Mesendoderm (in vitro differentiated cells): ENCODE measurements around the gene PITPNM1.

Source experiments
- DNase-seq: peaks from one replicate; pipeline ENCODE4 v3.0.0; 2013
- H2AK5ac ChIP-seq: 2 replicates; pipeline ENCODE4 v1.6.1; 2013; ENCODE audit warnings: low read length, inconsistent platforms
- H2BK120ac ChIP-seq: 2 replicates; pipeline ENCODE4 v1.6.1; 2013; ENCODE audit warnings: low read depth, mild to moderate bottlenecking, low read length, moderate library complexity, mixed read lengths
- H2BK15ac ChIP-seq: replicated peaks from 2 replicates; pipeline ENCODE4 v1.6.1; 2013; ENCODE audit warnings: low read depth, mild to moderate bottlenecking, moderate library complexity
- H2BK5ac ChIP-seq: 2 replicates; pipeline ENCODE4 v1.6.1; 2013; ENCODE audit warnings: low read length, inconsistent platforms
- H3K18ac ChIP-seq: 2 replicates; pipeline ENCODE4 v1.6.1; 2013; ENCODE audit warnings: mild to moderate bottlenecking, low read length, mixed read lengths
- H3K23ac ChIP-seq: one replicate; pipeline ENCODE4 v1.6.1; 2013; ENCODE audit warnings: low read length
- H3K27ac ChIP-seq: 2 replicates; pipeline ENCODE4 v1.5.1; 2013; ENCODE audit warnings: low read depth, mild to moderate bottlenecking, inconsistent platforms, low read length, moderate library complexity
- H3K27me3 ChIP-seq: 2 replicates; pipeline ENCODE4 v1.6.1; 2013; ENCODE audit warnings: low read length, control low read depth, mild to moderate bottlenecking, inconsistent platforms; ENCODE audit not compliant: insufficient read depth, poor library complexity
- H3K36me3 ChIP-seq: 2 replicates; pipeline ENCODE4 v1.6.1; 2013; ENCODE audit warnings: low read length, inconsistent platforms; ENCODE audit not compliant: control insufficient read depth, insufficient read depth
- H3K4ac ChIP-seq: one replicate; pipeline ENCODE4 v1.6.1; 2013; ENCODE audit warnings: low read depth, mild to moderate bottlenecking, low read length, moderate library complexity
- H3K4me1 ChIP-seq: 2 replicates; pipeline ENCODE4 v1.6.1; 2013; ENCODE audit warnings: low read depth, low read length, inconsistent platforms; ENCODE audit not compliant: control insufficient read depth
- H3K4me2 ChIP-seq: 2 replicates; pipeline ENCODE4 v1.6.1; 2013; ENCODE audit warnings: low read length
- H3K4me3 ChIP-seq: 2 replicates; pipeline ENCODE4 v1.5.1; 2013; ENCODE audit warnings: mild to moderate bottlenecking, low read length
- H3K56ac ChIP-seq: one replicate; pipeline ENCODE4 v1.6.1; 2013; ENCODE audit warnings: low read length
- H3K79me1 ChIP-seq: 2 replicates; pipeline ENCODE4 v1.6.1; 2013; ENCODE audit warnings: low read length, inconsistent platforms
- H3K79me2 ChIP-seq: 2 replicates; pipeline ENCODE4 v1.6.1; 2013; ENCODE audit warnings: mild to moderate bottlenecking, low read length; ENCODE audit not compliant: control insufficient read depth, insufficient read depth
- H3K9ac ChIP-seq: 2 replicates; pipeline ENCODE4 v1.6.1; 2013; ENCODE audit warnings: low read length, inconsistent platforms
- H4K5ac ChIP-seq: one replicate; pipeline ENCODE4 v1.6.1; 2013; ENCODE audit warnings: low read length
- H4K8ac ChIP-seq: one replicate; pipeline ENCODE4 v1.6.1; 2013; ENCODE audit warnings: low read depth, mild to moderate bottlenecking, control low read depth, low read length, moderate library complexity
- WGBS: extraction: QIAGEN DNeasy Blood & Tissue Kit; methylation state at CpG from one replicate; pipeline ENCODE4 v1.1.7; 2013; ENCODE audit warnings: low lambda C conversion rate, missing lambda C conversion rate; ENCODE audit not compliant: insufficient coverage; ENCODE audit errors: extremely low coverage; 5-methylcytosine and 5-hydroxymethylcytosine counted together

PITPNM1 gene

GRCh38 chr11:67544616-67545242 lies 39.6 kb upstream of the PITPNM1 start:
- H2BK5ac ChIP-seq: no peak overlapping the region
- H4K5ac ChIP-seq: no peak overlapping the region
- no peak overlapping the region for H4K8ac ChIP-seq
- DNase-seq: no peak
- H3K27me3 ChIP-seq: no peaks in the 10 kb centered on the region
- no peak overlapping the region for H2BK15ac ChIP-seq
- no peak overlapping the region for H3K27ac ChIP-seq
- H2AK5ac ChIP-seq: no peak overlapping the region
- no peak overlapping the region for H3K4ac ChIP-seq
- no CpG with 5 or more reads among the region's 10 CpGs for WGBS
- no peaks in the 10 kb centered on the region for H3K36me3 ChIP-seq
- no peak overlapping the region for H2BK120ac ChIP-seq
- H3K4me1 ChIP-seq: no peaks in the 10 kb centered on the region
- no peak overlapping the region for H3K18ac ChIP-seq
- no peak overlapping the region for H3K4me2 ChIP-seq
- no peak overlapping the region for H3K56ac ChIP-seq
- no peak overlapping the region for H3K4me3 ChIP-seq
- no peak overlapping the region for H3K9ac ChIP-seq
- no peaks in the 10 kb centered on the region for H3K79me1 ChIP-seq
- no peaks in the 10 kb centered on the region for H3K79me2 ChIP-seq
- no peak overlapping the region for H3K23ac ChIP-seq

GRCh38 chr11:67543585-67543984 lies 38.4 kb upstream of the PITPNM1 start:
- Histone ChIP-seq H3K27me3 (no peaks in the 10 kb centered on the region), H3K56ac (no peak overlapping the region), H2BK5ac (no peak overlapping the region), H3K79me2 (no peaks in the 10 kb centered on the region), H2BK120ac (no peak overlapping the region), H3K18ac (no peak overlapping the region), H4K5ac (no peak overlapping the region), H3K4me1 (no peaks in the 10 kb centered on the region), H3K4me3 (no peak overlapping the region), H3K4ac (no peak overlapping the region), H3K27ac (no peak overlapping the region), H3K79me1 (no peaks in the 10 kb centered on the region), H3K4me2 (no peak overlapping the region), H2BK15ac (no peak overlapping the region), H3K9ac (no peak overlapping the region), H2AK5ac (no peak overlapping the region), H4K8ac (no peak overlapping the region), H3K23ac (no peak overlapping the region), H3K36me3 (no peaks in the 10 kb centered on the region)
- DNase-seq: no peak
- no CpG with 5 or more reads among the region's 2 CpGs for WGBS

- Histone ChIP-seq H3K79me1 (no peaks in the 10 kb centered on the region), H3K4me3 (no peak overlapping the region), H3K27me3 (no peaks in the 10 kb centered on the region), H3K4ac (no peak overlapping the region), H3K4me1 (no peaks in the 10 kb centered on the region), H3K27ac (no peak overlapping the region), H3K4me2 (no peak overlapping the region), H4K5ac (no peak overlapping the region), H2BK15ac (no peak overlapping the region), H4K8ac (no peak overlapping the region), H3K56ac (no peak overlapping the region), H3K18ac (no peak overlapping the region), H2BK5ac (no peak overlapping the region), H3K9ac (no peak overlapping the region), H3K36me3 (no peaks in the 10 kb centered on the region), H2AK5ac (no peak overlapping the region), H2BK120ac (no peak overlapping the region), H3K23ac (no peak overlapping the region), H3K79me2 (no peaks in the 10 kb centered on the region)
- DNase-seq: no peak
- WGBS: no CpG with 5 or more reads among the region's 7 CpGs
These were observed 37.8 kb upstream of the PITPNM1 start for GRCh38 chr11:67542971-67543370.

GRCh38 chr11:67542169-67542568 lies 37.0 kb upstream of the PITPNM1 start:
- Histone ChIP-seq H4K5ac (no peak overlapping the region), H3K36me3 (no peaks in the 10 kb centered on the region), H2BK5ac (no peak overlapping the region), H4K8ac (no peak overlapping the region), H2AK5ac (no peak overlapping the region), H3K18ac (no peak overlapping the region), H3K23ac (no peak overlapping the region), H3K56ac (no peak overlapping the region), H3K27ac (no peak overlapping the region), H3K79me2 (no peaks in the 10 kb centered on the region), H2BK120ac (no peak overlapping the region), H3K79me1 (no peaks in the 10 kb centered on the region), H3K4me2 (no peak overlapping the region), H3K4me3 (no peak overlapping the region), H3K9ac (no peak overlapping the region), H3K4me1 (no peaks in the 10 kb centered on the region), H3K4ac (no peak overlapping the region), H3K27me3 (no peaks in the 10 kb centered on the region), H2BK15ac (no peak overlapping the region)
- WGBS: no CpG with 5 or more reads among the region's 3 CpGs
- DNase-seq: no peak

- H3K18ac ChIP-seq: no peak overlapping the region
- no peak overlapping the region for H4K8ac ChIP-seq
- H3K4ac ChIP-seq: no peak overlapping the region
- no peak overlapping the region for H3K4me2 ChIP-seq
- no peak overlapping the region for H3K9ac ChIP-seq
- H4K5ac ChIP-seq: no peak overlapping the region
- no peak for DNase-seq
- H3K36me3 ChIP-seq: no peaks in the 10 kb centered on the region
- H2AK5ac ChIP-seq: no peak overlapping the region
- no CpG with 5 or more reads among the region's 6 CpGs for WGBS
- H3K4me1 ChIP-seq: no peaks in the 10 kb centered on the region
- no peaks in the 10 kb centered on the region for H3K79me1 ChIP-seq
- no peaks in the 10 kb centered on the region for H3K27me3 ChIP-seq
- no peaks in the 10 kb centered on the region for H3K79me2 ChIP-seq
- no peak overlapping the region for H2BK5ac ChIP-seq
- H3K56ac ChIP-seq: no peak overlapping the region
- no peak overlapping the region for H3K23ac ChIP-seq
- H2BK120ac ChIP-seq: no peak overlapping the region
- H3K27ac ChIP-seq: no peak overlapping the region
- H3K4me3 ChIP-seq: no peak overlapping the region
- H2BK15ac ChIP-seq: no peak overlapping the region
These were observed 36.0 kb upstream of the PITPNM1 start for GRCh38 chr11:67541198-67541597.

- Histone ChIP-seq H3K4ac (no peak overlapping the region), H2BK15ac (no peak overlapping the region), H3K4me1 (no peaks in the 10 kb centered on the region), H2BK5ac (no peak overlapping the region), H3K18ac (no peak overlapping the region), H3K4me3 (no peak overlapping the region), H3K56ac (no peak overlapping the region), H3K36me3 (no peaks in the 10 kb centered on the region), H3K27ac (no peak overlapping the region), H2BK120ac (no peak overlapping the region), H2AK5ac (no peak overlapping the region), H3K23ac (no peak overlapping the region), H3K79me2 (no peaks in the 10 kb centered on the region), H3K79me1 (no peaks in the 10 kb centered on the region), H3K27me3 (no peaks in the 10 kb centered on the region), H4K8ac (no peak overlapping the region), H4K5ac (no peak overlapping the region), H3K9ac (no peak overlapping the region), H3K4me2 (no peak overlapping the region)
- no peak for DNase-seq
- WGBS: no CpG with 5 or more reads among the region's 4 CpGs
These were observed 34.4 kb upstream of the PITPNM1 start for GRCh38 chr11:67539550-67539949.
